GM08714 (cell line): Measurements from ENCODE around the gene F8.

ENCODE experiments used
- H3K4me3 ChIP-seq: fragments of 200-500 bp; sonication (Bioruptor generic); 2 replicates; pipeline ENCODE4 v1.5.1; 2014; ENCODE audit warnings: mild to moderate bottlenecking, low read length, inconsistent platforms
- ZNF274 ChIP-seq: IDR thresholded peaks from 2 replicates; pipeline ENCODE4 v1.6.1; 2012; ENCODE audit warnings: mild to moderate bottlenecking, low read depth, low read length

Gene F8

GRCh38 chrX:155022585-155022984 is at the start of gene F8:
Gene F8, minus strand, starts transcription at chrX:155022723. Its CDS starts 171 bp downstream, at chrX:155022552.
- no peak for TF ChIP-seq ZNF274
- H3K4me3 ChIP-seq = no peak within 1 kb of the TSS

DNA sequence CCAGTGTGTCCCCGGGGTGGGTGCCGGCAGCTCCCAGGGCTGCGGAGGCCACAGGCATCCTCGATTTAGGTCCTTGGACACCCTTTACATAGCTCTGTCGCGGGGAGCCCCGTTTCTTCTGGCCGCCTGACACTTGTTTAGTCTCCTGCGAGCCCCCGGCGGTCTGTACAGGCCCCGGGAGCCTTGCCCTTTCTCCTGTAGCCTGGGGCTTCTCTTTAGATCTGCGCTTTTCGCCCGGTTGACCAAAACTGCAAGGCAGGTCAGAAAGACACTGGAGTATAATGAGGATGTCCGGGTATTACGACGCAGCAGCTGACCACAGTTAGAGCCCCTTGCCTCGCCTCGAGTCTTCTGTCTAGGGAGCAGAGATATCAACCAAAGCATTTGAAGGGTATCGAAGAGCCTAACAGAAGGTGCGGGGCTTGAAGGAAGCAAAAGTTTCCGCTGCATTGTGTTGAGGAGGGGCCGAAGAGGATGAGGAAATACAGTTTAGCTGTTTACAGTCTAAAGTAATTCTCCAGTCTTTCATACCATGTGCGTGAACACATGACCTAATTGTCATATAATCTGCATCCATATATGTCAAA is 49.3 kb upstream of the F8 start:
- H3K4me3 ChIP-seq = peak overlapping the region; percentile 91
- no peak for TF ChIP-seq ZNF274

- no peak for TF ChIP-seq ZNF274
These were observed 48.6 kb upstream of the F8 start, which contains the start of the genes BRCC3, CMC4 and MTCP1 for GRCh38 chrX:155070975-155071693. Gene BRCC3, plus strand, starts transcription at chrX:155071508. Its CDS starts 20 bp downstream, at chrX:155071528. Gene CMC4, minus strand, starts transcription at chrX:155071136. Its CDS starts 7,113 bp downstream, at chrX:155064023. Gene MTCP1, minus strand, starts transcription at chrX:155071136. Its CDS starts 5,126 bp downstream, at chrX:155066010.

GRCh38 chrX:155070663-155070974 is 48.1 kb upstream of the F8 start:
- H3K4me3 ChIP-seq = peak overlapping the region; percentile 89
- TF ChIP-seq ZNF274 = no peak

More at GRCh38 chrX:155070975-155071693, 48.6 kb upstream of the F8 start, which contains the start of the genes BRCC3, CMC4 and MTCP1:
- H3K4me3 ChIP-seq = peak within 1 kb of the TSS; percentile 91

- H3K4me3 ChIP-seq = peak overlapping the region; percentile 89
- no peak for TF ChIP-seq ZNF274
These were observed 47.5 kb upstream of the F8 start for GRCh38 chrX:155070038-155070437.

DNA sequence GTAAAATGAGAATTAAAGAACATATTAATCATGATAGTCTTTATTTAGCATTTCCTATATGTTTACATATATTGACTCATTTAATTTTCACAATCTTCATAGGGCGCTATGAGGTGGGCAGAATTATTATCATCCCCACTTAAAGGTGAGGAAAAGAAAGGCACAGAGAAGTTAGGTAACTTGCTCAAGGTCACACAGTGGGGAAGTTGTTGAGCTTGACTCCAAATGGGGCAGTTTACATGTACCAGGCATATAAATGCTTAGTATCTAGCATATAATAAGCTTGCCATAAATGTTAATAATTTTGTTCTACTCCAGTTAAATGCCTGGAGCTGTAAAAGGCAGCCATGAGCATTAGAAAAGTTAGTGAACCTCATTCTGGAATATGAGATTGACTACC is 46.9 kb upstream of the F8 start:
- H3K4me3 ChIP-seq = peak overlapping the region; percentile 89; the same call in 1 of the 2 replicates

DNA sequence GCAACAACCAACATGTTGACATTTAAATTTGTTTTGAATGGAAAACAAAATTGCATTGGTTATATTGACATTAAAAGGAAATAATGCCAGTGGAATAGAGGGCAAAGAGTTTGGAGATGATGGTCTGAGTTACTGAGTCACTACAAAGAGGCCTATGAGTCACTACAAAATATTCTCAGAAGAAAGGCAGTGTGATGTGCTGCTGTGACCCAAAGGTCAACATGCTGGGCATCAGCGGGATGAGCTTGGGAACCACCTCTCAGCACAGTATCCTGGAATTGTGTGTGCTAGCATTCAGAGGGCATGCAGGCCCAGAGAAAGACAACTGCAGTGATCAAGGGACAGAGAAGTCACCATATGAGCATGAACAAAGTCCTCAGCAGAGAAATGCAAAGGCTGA is 45.6 kb upstream of the F8 start:
- H3K4me3 ChIP-seq = no peak overlapping the region; the same call in 1 of the 2 replicates
- TF ChIP-seq ZNF274 = no peak

More for the DNA sequence above, 46.9 kb upstream of the F8 start:
- TF ChIP-seq ZNF274 = no peak

GRCh38 chrX:155065035-155065734 is 42.7 kb upstream of the F8 start:
- no peak overlapping the region for H3K4me3 ChIP-seq
- no peak for TF ChIP-seq ZNF274

DNA sequence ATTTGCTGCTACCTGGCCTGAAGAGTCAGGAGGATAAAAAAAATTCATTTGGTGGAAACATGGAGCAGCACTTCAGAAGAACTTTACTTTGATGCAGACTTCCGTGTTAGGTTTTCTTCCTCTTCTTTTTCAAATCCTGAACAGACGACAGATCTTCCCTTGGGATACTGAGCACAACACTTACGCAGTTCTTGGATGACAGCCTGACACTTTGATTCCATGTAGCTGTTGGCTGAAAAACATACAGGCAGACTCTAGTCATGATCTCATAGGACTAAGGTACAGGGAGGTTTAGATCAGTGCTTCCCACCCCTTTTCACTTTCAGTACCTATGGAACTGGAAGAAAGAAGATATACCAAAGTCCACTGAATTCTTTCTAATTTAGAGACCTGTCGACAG is 39.2 kb upstream of the F8 start:
- TF ChIP-seq ZNF274 = no peak
- H3K4me3 ChIP-seq = no peak overlapping the region

DNA sequence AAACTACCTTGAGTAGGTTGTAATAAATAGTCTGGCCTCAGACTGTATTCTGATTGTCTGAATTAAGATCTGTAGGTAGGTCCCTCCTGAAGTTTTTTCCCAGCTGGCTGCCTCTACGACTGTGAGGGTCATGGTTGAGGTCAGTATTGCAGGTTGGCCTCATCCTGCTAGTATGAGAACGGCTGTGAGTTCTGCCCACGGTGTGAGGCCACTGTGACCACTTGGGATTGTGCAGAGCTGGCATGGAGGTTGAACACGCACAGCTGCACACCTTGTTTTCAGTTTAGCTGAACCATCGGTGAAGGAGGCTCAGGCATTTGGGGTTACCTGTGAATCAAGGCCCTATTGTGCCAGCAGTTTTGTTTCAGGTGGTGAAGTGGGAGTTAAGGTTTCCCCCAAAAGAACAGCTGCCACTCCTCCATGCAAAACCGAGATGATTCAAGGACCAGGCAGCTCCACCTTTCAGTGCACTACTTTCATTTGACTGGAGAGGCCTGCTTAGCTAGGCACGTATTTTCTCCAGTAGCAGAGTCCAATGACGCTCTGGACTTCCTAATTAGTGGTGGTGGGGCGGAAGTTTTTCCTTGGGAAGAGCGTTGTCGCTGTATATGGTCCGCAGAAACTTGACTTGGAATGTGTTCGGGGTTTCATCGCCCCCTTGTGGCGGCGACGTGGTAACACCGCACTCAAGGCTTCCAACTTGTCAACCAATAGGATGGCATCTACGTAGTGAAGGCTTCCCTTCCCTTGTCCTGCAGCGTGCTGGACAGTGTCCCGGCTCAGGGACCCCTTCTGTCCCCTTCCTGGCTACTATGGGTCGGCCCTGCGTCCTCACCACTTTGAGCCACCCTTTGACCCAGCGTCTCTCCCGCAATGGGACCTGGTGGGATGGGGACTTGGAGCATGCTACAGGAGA is 34.6 kb upstream of the F8 start:
- TF ChIP-seq ZNF274 = no peak
- H3K4me3 ChIP-seq = no peak overlapping the region

DNA sequence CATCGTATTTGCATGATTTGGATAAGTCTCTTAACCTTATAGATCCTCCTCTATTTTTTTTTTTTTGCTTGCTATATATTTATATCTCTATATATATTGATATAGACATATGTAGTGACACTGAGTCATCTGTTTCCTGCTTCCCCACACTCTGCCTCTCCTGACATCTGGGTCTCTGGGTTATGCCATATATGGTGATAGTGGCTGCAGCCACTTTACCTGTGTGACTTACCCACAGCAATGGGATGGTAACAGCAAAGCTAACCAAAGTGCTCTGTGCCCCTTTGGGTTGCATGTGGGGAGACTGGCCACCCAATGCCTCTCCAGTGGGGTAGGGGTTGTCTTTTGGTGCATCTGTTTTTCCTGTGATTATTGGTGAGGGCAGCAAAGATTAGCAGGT is 33.9 kb upstream of the F8 start:
- no peak for TF ChIP-seq ZNF274
- no peak overlapping the region for H3K4me3 ChIP-seq

- no peak overlapping the region for H3K4me3 ChIP-seq
- TF ChIP-seq ZNF274 = no peak
These were observed 33.0 kb upstream of the F8 start for GRCh38 chrX:155055494-155055893.

DNA sequence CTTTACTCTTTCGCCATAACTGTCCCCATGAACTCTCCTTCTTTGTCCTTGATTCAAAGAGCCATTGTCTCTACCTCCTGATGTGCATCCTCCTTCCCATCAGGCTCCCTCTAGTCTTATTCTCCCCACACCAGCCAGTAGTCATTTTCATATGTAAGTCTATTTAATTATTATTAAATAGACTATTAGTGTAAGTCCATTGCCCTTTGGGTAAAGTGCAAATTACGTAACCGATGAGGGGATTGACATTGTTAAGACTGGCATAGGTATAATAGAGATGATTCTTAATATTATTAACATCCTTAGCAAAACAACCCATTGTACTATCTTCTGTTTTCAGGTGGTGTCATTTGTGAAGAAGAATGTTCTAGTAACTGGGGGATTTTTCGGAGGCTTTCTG is 31.7 kb upstream of the F8 start:
- no peak overlapping the region for H3K4me3 ChIP-seq
- TF ChIP-seq ZNF274 = no peak

DNA sequence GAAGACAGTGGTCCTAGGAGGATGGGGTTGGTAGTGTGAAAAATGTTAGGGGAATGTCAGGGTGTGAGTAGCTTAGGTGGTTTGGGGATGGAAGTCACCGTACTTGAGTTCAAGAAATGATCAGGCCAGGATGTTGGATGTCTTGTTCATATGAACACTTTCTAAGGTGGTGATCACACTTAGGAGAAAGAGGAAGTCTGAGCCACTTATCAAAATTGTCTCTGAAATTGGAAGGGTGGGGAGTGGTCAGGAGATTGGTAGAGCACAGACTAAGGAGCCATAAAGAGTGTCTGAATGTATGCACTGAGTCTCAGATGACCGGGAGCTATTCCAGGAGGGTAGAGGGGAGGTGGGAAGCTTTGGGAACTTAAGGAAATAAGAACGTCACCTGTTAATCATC is 31.1 kb upstream of the F8 start:
- no peak overlapping the region for H3K4me3 ChIP-seq
- TF ChIP-seq ZNF274 = no peak
